ENCODE measurements around the gene DSTYK.

Gene DSTYK, protein sequence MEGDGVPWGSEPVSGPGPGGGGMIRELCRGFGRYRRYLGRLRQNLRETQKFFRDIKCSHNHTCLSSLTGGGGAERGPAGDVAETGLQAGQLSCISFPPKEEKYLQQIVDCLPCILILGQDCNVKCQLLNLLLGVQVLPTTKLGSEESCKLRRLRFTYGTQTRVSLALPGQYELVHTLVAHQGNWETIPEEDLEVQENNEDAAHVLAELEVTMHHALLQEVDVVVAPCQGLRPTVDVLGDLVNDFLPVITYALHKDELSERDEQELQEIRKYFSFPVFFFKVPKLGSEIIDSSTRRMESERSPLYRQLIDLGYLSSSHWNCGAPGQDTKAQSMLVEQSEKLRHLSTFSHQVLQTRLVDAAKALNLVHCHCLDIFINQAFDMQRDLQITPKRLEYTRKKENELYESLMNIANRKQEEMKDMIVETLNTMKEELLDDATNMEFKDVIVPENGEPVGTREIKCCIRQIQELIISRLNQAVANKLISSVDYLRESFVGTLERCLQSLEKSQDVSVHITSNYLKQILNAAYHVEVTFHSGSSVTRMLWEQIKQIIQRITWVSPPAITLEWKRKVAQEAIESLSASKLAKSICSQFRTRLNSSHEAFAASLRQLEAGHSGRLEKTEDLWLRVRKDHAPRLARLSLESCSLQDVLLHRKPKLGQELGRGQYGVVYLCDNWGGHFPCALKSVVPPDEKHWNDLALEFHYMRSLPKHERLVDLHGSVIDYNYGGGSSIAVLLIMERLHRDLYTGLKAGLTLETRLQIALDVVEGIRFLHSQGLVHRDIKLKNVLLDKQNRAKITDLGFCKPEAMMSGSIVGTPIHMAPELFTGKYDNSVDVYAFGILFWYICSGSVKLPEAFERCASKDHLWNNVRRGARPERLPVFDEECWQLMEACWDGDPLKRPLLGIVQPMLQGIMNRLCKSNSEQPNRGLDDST

DNA sequence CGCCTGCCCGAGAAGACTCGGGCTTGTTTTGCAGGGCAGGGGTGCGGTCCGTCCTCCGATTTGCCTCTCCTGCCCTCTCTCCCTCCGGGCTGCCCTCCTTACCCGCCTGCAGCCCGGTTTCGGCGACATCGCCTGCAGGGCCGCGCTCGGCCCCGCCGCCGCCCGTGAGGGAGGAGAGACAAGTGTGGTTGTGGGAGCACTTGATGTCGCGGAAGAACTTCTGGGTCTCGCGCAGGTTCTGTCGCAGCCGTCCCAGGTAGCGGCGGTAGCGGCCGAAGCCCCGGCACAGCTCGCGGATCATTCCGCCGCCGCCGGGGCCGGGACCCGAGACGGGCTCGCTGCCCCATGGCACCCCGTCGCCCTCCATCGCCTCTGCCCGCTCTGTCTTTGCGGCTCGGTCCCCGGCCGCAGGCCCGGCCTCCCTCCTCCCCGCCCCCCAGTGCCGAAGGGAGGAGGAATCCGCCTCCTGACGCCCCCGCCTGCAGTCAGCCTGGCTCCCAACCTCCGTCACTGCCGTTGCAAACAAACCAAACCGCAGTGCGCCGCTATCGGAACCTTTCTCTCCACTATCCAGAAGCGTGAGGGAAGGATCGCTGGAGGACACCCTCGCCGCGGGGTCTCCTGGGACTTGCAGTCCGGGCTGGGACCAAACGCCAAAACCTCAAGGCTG lies at the start of gene DSTYK:
DSTYK (minus strand) TSS at position 534 of the 670 bp plus-strand sequence; CDS start at position 367, 167 bp downstream.
- peak; percentile 84 for DNase-seq

DNA sequence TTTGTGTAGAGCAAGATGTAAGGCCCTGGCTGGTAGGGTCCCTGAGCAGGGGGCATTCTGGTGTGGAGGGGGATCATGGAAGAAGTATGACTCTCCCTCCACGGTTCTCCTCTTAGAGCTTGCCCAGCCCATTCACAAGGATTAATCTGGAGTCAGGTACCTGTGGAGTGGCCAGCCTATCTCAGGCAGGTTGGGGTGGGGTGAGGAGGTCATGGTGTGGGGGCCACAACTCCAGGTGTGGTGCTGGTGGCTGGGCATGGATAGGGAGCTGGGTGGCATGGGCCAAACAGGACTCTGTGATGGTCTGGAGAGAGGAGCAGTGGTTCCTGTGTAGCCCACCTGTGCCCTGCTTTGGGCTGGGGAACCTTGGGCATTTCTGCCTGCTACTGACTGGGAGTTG lies 48.5 kb upstream of the DSTYK start:
- DNase-seq = no peak

DNA sequence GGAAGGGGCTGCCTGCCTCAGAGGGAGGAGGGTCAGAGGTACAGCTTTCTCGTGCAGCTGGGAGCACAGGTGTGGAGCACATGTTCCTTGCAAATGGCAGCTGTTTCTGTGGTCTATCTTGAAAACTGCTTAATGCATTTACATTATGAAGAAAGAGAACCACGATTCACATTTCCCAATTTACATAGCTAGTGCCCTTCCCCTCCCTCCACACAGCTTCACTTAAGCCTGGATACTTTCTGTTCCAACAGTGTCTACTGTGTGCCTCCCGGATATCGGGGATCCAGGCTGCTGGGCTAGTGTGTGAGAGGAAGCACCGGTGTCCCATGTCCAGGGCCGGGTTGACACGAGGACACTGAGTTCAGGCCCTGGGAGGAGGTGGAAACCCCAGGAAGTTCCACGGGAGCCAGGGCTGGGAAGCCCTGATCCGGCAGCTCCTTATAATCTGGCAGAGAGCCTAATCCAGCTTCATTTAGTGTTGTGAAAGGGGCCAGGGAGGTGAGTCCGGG lies 47.9 kb upstream of the DSTYK start:
- no peak for DNase-seq

DNA sequence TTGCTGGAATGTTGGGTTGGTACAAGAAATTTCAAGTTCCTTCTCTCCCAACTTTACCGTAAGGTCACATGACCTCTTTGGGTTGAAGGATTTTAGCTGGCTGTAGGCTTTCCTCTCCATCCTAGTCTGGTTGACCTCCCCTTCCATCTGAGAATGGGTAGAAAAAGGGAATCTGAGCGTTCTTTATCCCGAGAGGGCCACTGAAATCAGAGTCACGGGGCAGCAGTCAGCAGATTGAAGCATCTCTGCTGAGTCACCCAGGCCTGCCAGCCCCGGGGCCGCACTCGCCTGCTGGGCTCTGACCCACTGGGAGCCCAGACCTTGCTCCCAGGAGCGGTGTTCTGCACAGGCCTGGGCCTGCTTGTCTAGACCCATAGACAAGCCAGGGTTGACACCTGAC lies 47.2 kb upstream of the DSTYK start:
- DNase-seq = no peak

DNA sequence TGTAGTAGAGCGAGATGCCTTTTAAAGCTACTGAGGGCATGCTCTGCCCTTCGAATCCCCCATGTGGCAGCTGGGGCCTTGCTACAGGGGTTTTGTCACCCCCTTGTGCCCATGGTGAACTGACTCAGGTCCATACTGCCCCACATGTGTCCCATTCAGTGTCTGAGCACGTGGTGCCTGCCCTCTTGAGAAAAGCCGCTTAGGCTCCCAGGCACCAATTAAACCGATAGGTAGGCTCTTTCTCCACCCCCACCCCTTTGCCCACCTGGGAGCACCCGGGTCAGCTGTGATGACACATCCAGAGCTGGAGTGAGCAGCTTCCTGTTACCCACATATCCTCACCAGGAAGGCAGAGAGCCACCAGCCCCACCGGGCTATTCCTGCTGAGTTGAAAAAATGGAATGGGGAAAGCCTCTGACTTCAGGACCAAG lies 46.8 kb upstream of the DSTYK start:
- no peak for DNase-seq

DNA sequence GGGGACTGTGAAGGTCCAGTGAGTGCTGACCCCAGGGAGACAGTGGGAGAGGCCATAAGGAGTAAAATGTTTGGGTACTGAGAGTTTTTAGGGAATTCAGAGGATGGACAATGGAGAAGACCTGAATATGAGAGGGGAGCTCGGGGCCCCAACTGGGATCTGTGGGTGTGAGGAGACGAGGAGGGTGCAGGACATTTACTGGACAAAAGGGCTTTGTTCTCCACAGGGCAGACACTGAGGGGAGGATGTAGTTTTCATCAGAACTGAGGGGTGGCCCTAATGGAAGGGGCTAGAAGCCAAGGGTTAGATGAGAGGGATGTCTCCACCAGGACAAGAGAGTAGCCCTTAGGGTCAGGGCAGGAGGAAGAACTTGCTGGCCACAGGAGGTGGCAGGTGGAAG lies 46.2 kb upstream of the DSTYK start:
- no peak for DNase-seq

DNA sequence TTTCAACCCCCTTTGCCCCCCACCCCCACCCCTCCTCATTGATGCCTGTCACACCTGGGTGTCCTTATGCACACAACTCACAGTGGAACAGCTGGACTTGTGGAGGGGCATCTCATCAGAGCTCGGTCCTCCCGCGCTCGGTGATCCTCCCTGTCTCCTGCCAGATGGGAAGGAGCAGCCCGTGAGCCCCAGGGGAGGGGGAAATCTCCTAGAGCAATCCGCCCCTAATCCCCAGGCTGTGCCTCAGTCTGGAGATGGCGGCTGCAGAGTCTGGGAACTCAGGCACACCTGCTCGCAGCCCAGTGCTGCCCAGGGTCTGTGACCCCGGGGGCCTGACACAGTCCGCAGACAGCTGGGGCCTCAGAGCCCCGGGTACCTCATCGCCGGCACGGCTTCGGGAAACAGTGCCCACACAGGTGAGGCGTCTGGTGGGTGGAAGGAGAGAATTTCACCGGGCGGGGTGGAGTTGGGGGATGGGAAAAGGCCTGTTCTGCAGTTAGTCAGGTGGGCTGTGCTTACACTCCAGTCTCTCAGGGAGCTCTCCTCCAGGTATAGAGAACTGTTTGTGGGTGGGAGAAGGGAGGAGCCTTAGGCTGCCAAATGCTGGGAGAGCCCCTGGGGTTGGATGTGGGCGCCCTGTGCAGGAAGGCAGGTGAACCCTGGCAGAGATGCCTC lies 45.6 kb upstream of the DSTYK start:
- DNase-seq = no peak

DNA sequence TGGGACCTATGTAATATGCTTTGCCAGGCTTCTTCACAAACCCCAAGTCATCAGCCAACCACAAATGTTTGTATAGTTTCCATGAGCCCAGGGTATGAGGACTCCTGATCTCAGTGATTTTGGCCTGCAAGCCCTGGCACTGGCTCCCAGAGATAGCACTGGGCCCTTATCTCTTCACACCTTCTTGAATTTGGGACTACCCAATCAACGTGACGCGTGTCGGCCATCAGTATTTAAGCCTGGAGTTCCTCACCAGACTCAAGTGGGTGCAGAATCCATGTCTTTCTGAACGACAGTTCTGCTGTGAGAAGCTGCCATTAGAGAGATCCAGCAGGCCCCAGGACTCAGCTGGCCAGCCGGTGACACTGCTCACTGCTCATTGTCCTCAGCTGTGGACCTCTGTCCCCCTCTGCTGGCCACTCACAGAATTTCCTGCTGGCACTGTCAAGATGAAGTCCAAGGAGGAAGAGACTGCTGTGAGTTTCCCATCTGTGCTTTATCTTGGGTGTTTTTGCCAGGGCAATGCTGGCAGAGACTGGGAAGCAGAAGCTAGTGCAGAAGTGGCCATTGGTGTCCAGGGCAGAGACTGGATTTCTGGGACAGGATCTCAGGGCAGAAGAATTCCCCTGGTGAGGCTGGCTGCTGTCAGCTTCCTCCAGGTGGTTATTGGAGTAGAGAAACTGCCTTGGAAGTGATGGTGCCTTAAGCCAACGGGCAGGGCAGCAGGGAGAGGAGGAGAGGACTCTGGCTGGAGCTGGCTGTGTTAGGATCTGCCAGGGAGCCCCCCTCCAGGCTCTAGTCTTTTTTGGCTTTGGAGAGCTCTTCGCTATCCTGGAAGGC lies 44.7 kb upstream of the DSTYK start:
- DNase-seq = peak; percentile 29

DNA sequence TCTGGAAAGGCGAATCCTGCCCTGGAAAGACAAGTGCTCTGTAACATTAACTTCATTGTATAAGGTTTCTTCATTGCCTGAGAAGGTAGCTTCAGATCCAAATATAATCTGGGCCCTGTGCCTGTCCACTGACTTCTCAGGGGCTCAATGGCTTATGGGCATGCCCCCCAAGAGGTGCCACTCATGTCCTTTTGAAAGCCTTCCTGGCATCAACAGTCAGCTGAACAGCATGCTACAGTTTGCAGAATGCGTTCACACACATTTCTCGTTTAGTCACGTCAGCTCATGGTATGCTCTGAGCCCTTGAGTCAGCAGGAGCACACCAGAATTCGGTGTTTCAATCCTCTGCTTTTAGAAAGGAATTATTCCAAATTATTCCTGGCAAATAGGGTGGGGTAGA lies 40.1 kb upstream of the DSTYK start:
- DNase-seq = no peak

DNA sequence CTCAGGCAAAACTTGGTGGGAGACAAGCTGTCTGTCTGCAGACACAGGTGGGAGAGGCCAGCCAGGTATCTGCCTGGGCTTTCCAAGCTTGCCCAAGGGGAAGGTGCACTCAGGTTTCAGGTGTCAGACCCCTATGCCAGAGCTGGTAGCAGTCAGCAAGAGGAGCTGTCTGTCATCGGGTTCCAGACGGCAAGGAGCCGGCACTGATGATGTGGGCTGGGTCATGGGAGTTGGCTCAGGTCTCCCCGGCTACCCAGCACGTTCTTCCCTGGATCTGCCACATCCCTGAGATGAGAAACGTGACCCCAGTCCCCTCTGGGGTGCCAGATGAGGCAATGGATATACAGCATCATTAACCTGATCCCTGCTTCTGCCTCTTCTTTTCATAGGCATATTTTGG lies 39.2 kb upstream of the DSTYK start:
- peak; percentile 14 for DNase-seq

DNA sequence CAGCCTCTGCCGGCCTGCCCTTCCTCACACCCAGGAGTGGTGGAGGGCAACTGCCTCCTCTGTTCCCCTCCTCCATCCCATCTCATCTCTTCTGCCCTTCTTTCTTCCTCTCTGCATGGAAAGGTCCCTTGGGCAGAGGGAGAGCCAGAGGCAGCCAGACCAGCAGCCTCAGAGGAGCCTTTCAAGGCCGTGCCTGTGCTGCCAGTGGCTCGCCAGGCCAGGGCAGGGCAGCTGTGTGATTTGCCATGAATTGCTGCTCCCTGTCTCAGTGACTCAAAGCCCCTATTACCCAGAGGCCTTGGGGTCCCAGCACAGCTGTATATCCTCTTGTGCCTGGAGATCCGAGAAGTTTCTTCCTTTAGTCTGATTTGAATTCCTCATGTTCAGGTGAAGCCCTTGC lies 38.1 kb upstream of the DSTYK start:
- no peak for DNase-seq

DNA sequence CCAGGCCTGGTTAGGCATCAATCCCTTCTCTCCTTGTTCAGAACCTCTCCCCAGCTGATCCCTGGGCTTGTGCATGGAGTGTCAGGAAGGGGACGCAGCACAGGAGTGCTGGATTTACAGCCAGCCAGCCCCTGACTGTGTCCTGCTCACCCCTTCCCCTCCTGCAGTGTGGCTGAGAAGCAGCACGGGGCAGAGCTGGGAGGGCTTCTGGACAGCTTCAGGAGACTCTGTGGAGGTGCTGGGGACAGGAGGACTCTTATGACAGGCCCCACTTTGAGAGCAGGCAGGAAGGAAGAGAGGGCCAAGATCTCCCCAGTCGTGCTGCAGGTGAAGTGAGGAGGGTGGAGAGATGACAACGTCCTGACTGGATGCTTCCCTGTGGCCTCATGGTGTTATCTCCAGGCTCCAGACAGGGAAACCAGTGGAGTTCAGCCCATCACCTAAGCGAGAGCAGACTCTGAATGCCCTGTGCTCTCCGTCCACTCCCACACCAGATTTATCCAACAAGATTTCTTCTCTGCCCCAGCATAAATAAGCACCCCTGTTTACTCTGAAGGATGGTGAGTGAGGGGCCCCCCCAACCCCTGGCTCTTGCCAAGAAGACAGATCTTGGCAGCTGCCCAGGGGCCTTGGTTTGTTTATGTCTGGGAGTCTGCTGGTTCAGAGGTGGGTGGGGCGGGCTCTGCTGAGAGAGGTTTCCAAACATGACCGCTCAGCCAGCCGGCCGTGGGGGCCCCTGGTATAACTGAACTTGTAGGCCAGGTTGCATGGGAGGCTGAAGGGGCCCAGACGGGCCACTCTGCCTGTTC lies 37.5 kb upstream of the DSTYK start:
- DNase-seq = peak; percentile 62

DNA sequence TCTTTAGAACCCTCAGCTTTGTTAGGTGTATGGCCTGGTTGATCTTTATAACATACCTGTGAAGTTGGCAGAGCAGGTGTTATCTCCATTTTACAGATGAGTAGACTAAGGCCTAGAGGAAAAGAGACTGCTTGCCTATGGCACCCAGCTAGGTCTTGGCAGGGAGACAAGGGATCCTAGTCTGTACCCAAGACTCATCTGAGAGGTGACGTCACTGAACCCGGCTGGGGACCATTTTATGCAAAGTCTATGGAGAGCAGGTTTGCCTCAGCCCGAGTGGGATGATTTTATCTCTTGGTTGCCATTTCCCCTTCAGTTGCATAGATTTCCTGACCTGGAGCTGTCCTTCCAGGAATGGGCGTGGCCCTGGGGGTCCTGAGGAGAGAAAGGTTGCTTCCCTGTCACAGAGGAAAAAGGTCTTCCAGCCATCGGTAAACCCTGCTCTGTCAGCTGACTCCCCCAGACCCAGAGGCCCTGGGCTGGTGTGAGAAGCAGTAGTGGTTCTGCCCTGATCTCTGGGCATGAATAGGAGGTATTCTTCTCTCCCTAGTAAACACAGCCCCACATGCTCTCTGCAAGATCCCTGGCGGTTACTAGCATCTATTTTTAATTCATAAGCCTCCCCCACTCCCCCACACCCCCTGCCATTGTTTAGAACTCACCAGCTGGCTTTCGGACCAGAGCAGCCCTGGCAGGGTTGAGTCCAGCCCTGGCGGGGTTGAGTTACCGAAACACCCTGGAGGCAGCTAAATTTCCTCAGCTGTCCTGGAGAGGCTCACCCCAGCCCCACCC lies 35.8 kb upstream of the DSTYK start:
- DNase-seq = no peak

DNA sequence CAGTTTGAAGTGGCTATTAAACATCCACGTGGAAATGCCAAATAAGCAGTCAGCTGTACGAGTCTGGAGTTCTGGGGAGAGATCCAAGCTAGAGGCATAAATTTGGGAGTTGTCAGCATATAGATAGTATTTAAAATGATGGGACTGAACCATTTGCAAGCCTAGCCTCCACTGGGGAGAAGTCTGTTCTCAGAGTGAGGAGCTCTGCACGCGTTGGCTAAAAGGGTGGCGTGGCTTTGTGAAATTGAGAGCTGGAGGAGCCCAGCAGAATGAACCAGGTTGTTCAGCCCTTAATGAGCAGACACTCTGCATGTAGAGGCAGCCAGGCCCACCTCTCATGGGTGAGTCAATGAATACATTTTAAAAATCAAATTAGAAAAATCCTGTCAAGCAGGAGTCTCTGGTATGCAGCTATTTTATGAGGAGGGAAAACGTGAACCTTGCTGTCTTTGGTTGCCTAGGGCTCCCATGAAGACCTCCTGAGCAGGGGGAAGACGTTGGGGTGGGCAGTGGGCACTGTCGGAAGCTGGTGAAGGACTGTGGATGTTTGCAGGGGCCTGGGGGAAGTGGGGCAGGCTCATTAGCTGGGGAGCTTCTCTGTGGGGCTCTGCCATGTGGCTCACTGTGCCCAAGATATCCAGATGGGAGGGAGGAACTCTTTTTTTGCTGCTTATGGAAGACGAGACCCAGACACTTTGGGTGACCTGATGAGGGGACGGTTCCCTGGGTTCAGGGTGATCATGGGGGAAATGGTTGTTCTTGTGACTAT lies 35.0 kb upstream of the DSTYK start:
- DNase-seq = no peak

DNA sequence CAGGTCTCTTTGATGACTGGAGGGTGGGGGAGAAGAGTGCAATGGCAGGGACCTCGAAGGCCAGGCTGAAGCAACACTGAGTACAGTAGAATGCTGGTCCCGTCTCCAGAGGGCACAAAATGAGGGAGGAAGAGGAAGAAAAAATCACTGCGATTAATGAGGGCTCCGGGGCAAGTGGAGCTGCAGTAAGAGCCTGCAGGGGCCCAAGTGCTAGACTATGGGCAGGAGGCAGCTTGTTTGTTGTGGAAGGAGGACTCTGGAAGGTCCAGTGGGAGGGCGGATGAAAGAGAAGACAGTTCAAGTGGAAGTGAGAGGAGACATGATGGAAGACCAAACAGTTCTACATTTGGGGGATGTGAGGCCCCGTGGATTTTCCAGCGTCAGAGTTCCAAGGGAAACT lies 33.6 kb upstream of the DSTYK start:
- DNase-seq = no peak

DNA sequence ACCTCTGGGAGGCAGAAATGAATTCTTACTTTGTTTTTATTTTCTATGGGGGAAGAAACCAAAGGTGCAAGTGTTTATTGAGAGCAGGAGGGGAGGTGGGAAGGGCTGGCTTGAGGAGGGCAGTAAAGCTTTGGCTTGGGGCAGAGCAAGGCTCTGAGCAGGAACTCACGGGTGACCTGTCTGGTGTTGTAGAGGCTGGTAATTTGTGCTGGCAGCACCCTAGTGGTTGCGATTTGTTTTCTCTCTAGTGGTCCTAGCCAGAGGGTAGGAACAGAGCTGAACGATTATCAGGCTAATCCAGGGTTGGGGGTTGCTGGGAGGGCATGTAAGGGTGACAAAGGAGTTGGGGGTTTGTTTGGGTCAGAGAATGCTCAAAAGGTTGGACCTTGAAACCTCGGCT lies 32.9 kb upstream of the DSTYK start:
- DNase-seq = no peak

DNA sequence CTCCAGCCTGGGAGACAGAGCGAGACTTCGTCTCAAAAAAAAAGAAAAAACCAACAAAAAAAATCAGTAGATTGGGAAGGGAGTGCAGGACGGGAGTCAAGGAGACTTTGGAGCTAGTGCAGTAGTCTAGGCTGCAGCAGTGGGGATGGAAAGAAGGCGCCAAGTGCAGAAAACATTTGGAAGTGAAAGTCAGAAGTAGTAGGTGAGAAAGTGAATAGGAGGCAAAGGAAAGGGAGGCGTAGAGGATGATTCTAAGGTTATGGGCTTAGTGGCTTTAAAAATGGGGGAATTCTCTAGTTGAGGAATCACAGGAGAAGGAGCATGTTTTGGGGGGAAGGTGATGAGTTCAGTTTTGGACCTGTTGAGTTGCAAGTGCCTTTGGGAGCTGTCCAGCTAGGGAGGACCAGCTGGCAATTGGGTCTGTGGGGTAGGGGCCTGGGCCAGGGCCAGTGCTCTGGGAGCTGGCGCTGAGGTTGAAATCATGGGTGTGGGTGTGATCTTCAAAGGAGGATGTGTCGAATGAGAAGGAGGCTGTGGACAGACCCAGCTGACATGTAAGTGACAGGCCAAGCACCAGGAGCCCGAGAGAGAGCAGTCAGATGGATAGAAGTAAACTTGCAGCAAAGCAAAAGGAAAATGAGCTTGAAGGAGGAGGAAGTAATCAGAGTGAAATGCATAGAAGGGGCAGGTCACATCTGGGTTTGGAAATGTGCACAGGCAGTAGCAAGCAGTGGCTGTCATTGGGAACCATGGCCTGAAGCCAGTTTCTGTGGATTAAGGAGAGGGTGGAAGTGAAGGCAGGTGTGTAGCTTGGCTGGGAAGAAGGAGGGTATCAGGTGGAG lies 32.1 kb upstream of the DSTYK start:
- DNase-seq = no peak

All from NCI-H1105 (cell line).